H9 (cell line): ENCODE measurements around the gene ACSL6. TPM values are rescaled to one million over a fixed set of nuclear protein-coding genes. Genes with fewer than 3 reads are reported as not detected.

ENCODE experiments used
- DNase-seq: peaks from one replicate; pipeline ENCODE4 v3.0.0-alpha.2; 2017
- H2AFZ ChIP-seq: one replicate; pipeline ENCODE4 v1.6.1; 2013; ENCODE audit warnings: mild to moderate bottlenecking, low read length, control low read depth, moderate library complexity
- H2AK5ac ChIP-seq: 2 replicates; pipeline ENCODE4 v1.6.1; 2013; ENCODE audit warnings: low read length, control low read depth, mixed read lengths; ENCODE audit not compliant: insufficient read length
- H2BK120ac ChIP-seq: one replicate; pipeline ENCODE4 v1.6.1; 2013; ENCODE audit warnings: low read depth, mild to moderate bottlenecking, low read length, control low read depth, inconsistent platforms; ENCODE audit not compliant: poor library complexity, severe bottlenecking
- H2BK12ac ChIP-seq: 2 replicates; pipeline ENCODE4 v1.6.1; 2013; ENCODE audit warnings: low read length, control low read depth, mixed read lengths, low read depth; ENCODE audit not compliant: insufficient read length
- H2BK15ac ChIP-seq: 2 replicates; pipeline ENCODE4 v1.6.1; 2013; ENCODE audit warnings: low read depth, low read length, control low read depth
- H2BK20ac ChIP-seq: one replicate; pipeline ENCODE4 v1.6.1; 2013; ENCODE audit warnings: low read depth, mild to moderate bottlenecking, low read length, control low read depth, inconsistent platforms; ENCODE audit not compliant: poor library complexity, severe bottlenecking
- H2BK5ac ChIP-seq: 2 replicates; pipeline ENCODE4 v1.6.1; 2013; ENCODE audit warnings: low read length, control low read depth, mixed read lengths; ENCODE audit not compliant: insufficient read length
- H3K14ac ChIP-seq: 2 replicates; pipeline ENCODE4 v1.6.1; 2013; ENCODE audit warnings: low read length, control low read depth; ENCODE audit not compliant: insufficient read depth
- H3K18ac ChIP-seq: 2 replicates; pipeline ENCODE4 v1.6.1; 2013; ENCODE audit warnings: low read depth, mild to moderate bottlenecking, mixed read lengths, low read length, control low read depth; ENCODE audit not compliant: insufficient read length
- H3K23ac ChIP-seq: 2 replicates; pipeline ENCODE4 v1.6.1; 2013; ENCODE audit warnings: low read length, control low read depth, mixed read lengths, low read depth; ENCODE audit not compliant: insufficient read length
- H3K23me2 ChIP-seq: 2 replicates; pipeline ENCODE4 v1.6.1; 2013; ENCODE audit warnings: low read depth, mild to moderate bottlenecking, mixed read lengths, low read length, control low read depth; ENCODE audit not compliant: insufficient read length, poor library complexity, severe bottlenecking
- H3K27ac ChIP-seq: 2 replicates; pipeline ENCODE4 v1.5.1; 2013; ENCODE audit warnings: low read length, control low read depth, mixed read lengths, low read depth; ENCODE audit not compliant: insufficient read length
- H3K27me3 ChIP-seq: 2 replicates; pipeline ENCODE4 v1.6.1; 2013; ENCODE audit warnings: low read length, control low read depth, inconsistent platforms; ENCODE audit not compliant: insufficient read depth
- H3K4ac ChIP-seq: 2 replicates; pipeline ENCODE4 v1.6.1; 2013; ENCODE audit warnings: low read depth, mild to moderate bottlenecking, control low read depth, inconsistent platforms, low read length, moderate library complexity
- H3K4me1 ChIP-seq: 2 replicates; pipeline ENCODE4 v1.6.1; 2013; ENCODE audit warnings: low read length, control low read depth, inconsistent platforms; ENCODE audit not compliant: insufficient read depth
- H3K4me2 ChIP-seq: 2 replicates; pipeline ENCODE4 v1.6.1; 2013; ENCODE audit warnings: low read length, control low read depth, mixed read lengths; ENCODE audit not compliant: insufficient read length, insufficient read depth
- H3K56ac ChIP-seq: 2 replicates; pipeline ENCODE4 v1.6.1; 2013; ENCODE audit warnings: low read depth, mild to moderate bottlenecking, mixed read lengths, low read length, control low read depth; ENCODE audit not compliant: insufficient read length
- H3K79me1 ChIP-seq: 2 replicates; pipeline ENCODE4 v1.6.1; 2013; ENCODE audit warnings: low read depth, mild to moderate bottlenecking, moderate library complexity, low read length, control low read depth, inconsistent platforms; ENCODE audit not compliant: insufficient read depth, poor library complexity, severe bottlenecking
- H3K79me2 ChIP-seq: 2 replicates; pipeline ENCODE4 v1.6.1; 2013; ENCODE audit warnings: low read length, control low read depth, inconsistent platforms; ENCODE audit not compliant: insufficient read depth
- H3K9ac ChIP-seq: 2 replicates; pipeline ENCODE4 v1.6.1; 2013; ENCODE audit warnings: low read length, control low read depth, mixed read lengths; ENCODE audit not compliant: insufficient read length; ENCODE audit errors: extremely low read depth
- H3K9me3 ChIP-seq: one replicate; pipeline ENCODE4 v1.6.1; 2013; ENCODE audit warnings: low read depth, low read length, inconsistent platforms; ENCODE audit not compliant: control insufficient read depth
- H3T11ph ChIP-seq: one replicate; pipeline ENCODE4 v1.6.1; 2013; ENCODE audit warnings: mild to moderate bottlenecking, low read length, control low read depth, inconsistent platforms
- H4K20me1 ChIP-seq: one replicate; pipeline ENCODE4 v1.6.1; 2013; ENCODE audit not compliant: control insufficient read depth, insufficient read length, insufficient read depth
- H4K5ac ChIP-seq: 2 replicates; pipeline ENCODE4 v1.6.1; 2013; ENCODE audit warnings: low read depth, mild to moderate bottlenecking, mixed read lengths, low read length, control low read depth; ENCODE audit not compliant: insufficient read length
- H4K8ac ChIP-seq: replicated peaks from 2 replicates; pipeline ENCODE4 v1.6.1; 2013; ENCODE audit warnings: low read length, control low read depth, mixed read lengths, low read depth; ENCODE audit not compliant: insufficient read length
- H4K91ac ChIP-seq: 2 replicates; pipeline ENCODE4 v1.6.1; 2013; ENCODE audit warnings: low read depth, mild to moderate bottlenecking, moderate library complexity, mixed read lengths, low read length, control low read depth; ENCODE audit not compliant: insufficient read length
- H3K27ac Mint-ChIP-seq, 3 experiments: 2 replicates in 2 of 3; 3 replicates in 1 of 3; pipeline ENCODE4 v1.8.0; 2020 to 2021; ENCODE audit warnings: mixed read lengths in 3 of 3, mild to moderate bottlenecking in 1 of 3, moderate library complexity in 1 of 3
- H3K27me3 Mint-ChIP-seq: 2 replicates; pipeline ENCODE4 v1.8.0; 2021; ENCODE audit warnings: low read depth, mild to moderate bottlenecking, moderate library complexity, mixed read lengths
- H3K36me3 Mint-ChIP-seq, 3 experiments: 2 replicates in 2 of 3; 3 replicates in 1 of 3; pipeline ENCODE4 v1.8.0; 2020 to 2021; ENCODE audit warnings: low read depth in 3 of 3, mixed read lengths in 3 of 3; ENCODE audit not compliant: insufficient read depth in 1 of 3
- H3K4me1 Mint-ChIP-seq, 2 experiments: 2 replicates each; pipeline ENCODE4 v1.8.0; 2020; ENCODE audit warnings: mixed read lengths in 2 of 2
- H3K4me3 Mint-ChIP-seq, 2 experiments: 2 replicates in 1 of 2; 3 replicates in 1 of 2; pipeline ENCODE4 v1.8.0; 2020 to 2021; ENCODE audit warnings: mild to moderate bottlenecking in 2 of 2, mixed read lengths in 2 of 2, moderate library complexity in 1 of 2
- H3K9me3 Mint-ChIP-seq, 2 experiments: 2 replicates in 1 of 2; 3 replicates in 1 of 2; pipeline ENCODE4 v1.8.0; 2020; ENCODE audit warnings: mild to moderate bottlenecking in 2 of 2, mixed read lengths in 2 of 2, moderate library complexity in 1 of 2
- CTCF ChIP-seq: fragments of 200-600 bp; sonication (generic); conservative IDR thresholded peaks from 3 replicates; pipeline ENCODE4 v1.8.0; 2021; ENCODE audit warnings: antibody characterized with exemption, mild to moderate bottlenecking
- WGBS: extraction: QIAGEN DNeasy Blood & Tissue Kit; methylation state at CpG from one replicate; pipeline ENCODE4 v1.1.7; 2013; ENCODE audit warnings: missing lambda C conversion rate, low lambda C conversion rate, mixed read lengths; ENCODE audit not compliant: insufficient read length; ENCODE audit errors: extremely low coverage; 5-methylcytosine and 5-hydroxymethylcytosine counted together
- total RNA-seq: library from RNA; stranded (reverse); gene quantifications from 2 replicates; pipeline ENCODE4 v1.2.1, GENCODE V29; 2021

Gene ACSL6
- total RNA-seq, 1 experiment from 2014 or later: 1.6 TPM

GRCh38 chr5:131999041-131999440 lies 12.4 kb downstream of the ACSL6 start:
- no peak overlapping the region for H2AK5ac ChIP-seq
- no peak overlapping the region for H3K14ac ChIP-seq
- Mint-ChIP-seq H3K27me3 (peaks cover 13% of the 10 kb centered on the region), H3K36me3 (no peaks in the 10 kb centered on the region), H3K9me3 (no peaks in the 10 kb centered on the region), H3K27ac (no peak overlapping the region), H3K4me1 (peaks cover 42 to 49% of the 10 kb centered on the region in 2 experiments), H3K4me3 (no peak overlapping the region)
- no peaks in the 10 kb centered on the region for H3K79me2 ChIP-seq
- H3K4ac ChIP-seq: no peak overlapping the region
- H2BK120ac ChIP-seq: no peak overlapping the region
- no peaks in the 10 kb centered on the region for H3K79me1 ChIP-seq
- H2BK20ac ChIP-seq: no peak overlapping the region
- WGBS: no CpG with 5 or more reads among the region's 2 CpGs
- no peak overlapping the region for H3K9ac ChIP-seq
- H3K9me3 ChIP-seq: no peaks in the 10 kb centered on the region
- H2BK5ac ChIP-seq: no peak overlapping the region
- no peak overlapping the region for H3K4me2 ChIP-seq
- no peak overlapping the region for H2AFZ ChIP-seq
- H4K91ac ChIP-seq: no peak overlapping the region
- H3K56ac ChIP-seq: no peak overlapping the region
- no peaks in the 10 kb centered on the region for H4K20me1 ChIP-seq
- no peak overlapping the region for H3K18ac ChIP-seq
- no peaks in the 10 kb centered on the region for H3K23me2 ChIP-seq
- H3K27ac ChIP-seq: no peak overlapping the region
- no peak for DNase-seq
- peaks cover 11% of the 10 kb centered on the region; the same call in 1 of the 2 replicates for H3K4me1 ChIP-seq
- no peak overlapping the region for H3K23ac ChIP-seq
- no peak overlapping the region for H3T11ph ChIP-seq
- no peaks in the 10 kb centered on the region for H3K27me3 ChIP-seq
- no peak overlapping the region for H2BK12ac ChIP-seq
- no peak overlapping the region for H4K8ac ChIP-seq
- H4K5ac ChIP-seq: no peak overlapping the region
- no peak for TF ChIP-seq CTCF
- no peak overlapping the region for H2BK15ac ChIP-seq
